Measurements from ENCODE around the gene NKX2-4.

DNA sequence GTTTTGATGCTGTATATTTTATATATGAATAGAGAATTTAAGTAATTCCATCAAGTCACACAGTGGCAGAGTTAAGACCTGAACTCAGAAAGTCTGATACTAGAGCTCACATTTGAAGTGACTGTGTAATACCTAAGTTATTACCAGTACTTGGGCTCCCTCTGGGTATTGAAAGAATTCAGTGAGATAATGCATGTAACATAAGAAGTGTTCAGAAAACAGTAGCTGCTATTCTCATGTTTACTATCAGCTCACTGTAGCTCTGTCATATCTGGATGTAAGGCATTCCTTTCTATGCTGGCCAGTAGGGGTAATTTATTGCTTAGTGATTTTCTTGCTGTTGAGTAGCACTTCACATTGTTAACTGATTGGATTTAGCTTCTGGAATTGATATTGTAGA lies 44.6 kb downstream of the NKX2-4 start:
- TF ChIP-seq CTCF (IDR thresholded peaks at IDR 0.05) (no peak), POLR2A (IDR thresholded peaks at IDR 0.05) (no peak)
